PC-9 (cell line): ENCODE measurements around the gene EBPL. TPM values are rescaled to one million over a fixed set of nuclear protein-coding genes. Genes with fewer than 3 reads are reported as not detected.

Experiments
- BruUV-seq: library from RNA; stranded (reverse); fragments of 400-500 nt; replicated peaks from 2 replicates; lab custom pipeline; 2021; lab: Mats Ljungman, UMichigan
- CTCF ChIA-PET: fragments of 300-600 bp; sonication (Branson Sonifier 250); formaldehyde crosslinking; loops from one replicate; lab custom pipeline; 2022; ENCODE audit warnings: antibody characterized with exemption; lab: Charles Lee
- POLR2A ChIA-PET: fragments of 300-600 bp; sonication (Branson Sonifier 250); formaldehyde crosslinking; loops from one replicate; lab custom pipeline; 2022; ENCODE audit warnings: antibody characterized with exemption; ENCODE audit not compliant: unreplicated experiment; lab: Charles Lee
- DNase-seq, 2 experiments: peaks; one replicate each; pipeline versions ENCODE4 v3.0.0 to v3.0.0-alpha.2; 2015 to 2022; ENCODE audit warnings: mixed read lengths in 1 of 2
- H2AFZ ChIP-seq: fragments of 200-600 bp; sonication (generic); 2 replicates; pipeline ENCODE4 v1.8.1; 2017; ENCODE audit warnings: antibody characterized with exemption
- H3F3A ChIP-seq: fragments of 200-600 bp; sonication (generic); 2 replicates; pipeline ENCODE4 v1.8.1; 2017; ENCODE audit warnings: antibody characterized with exemption, mild to moderate bottlenecking, low read depth; ENCODE audit not compliant: insufficient read depth
- H3K27ac ChIP-seq: fragments of 200-600 bp; sonication (generic); 2 replicates; pipeline ENCODE4 v1.6.1; 2016; ENCODE audit warnings: mixed run types
- H3K27me3 ChIP-seq: fragments of 200-600 bp; sonication (generic); 2 replicates; pipeline ENCODE4 v1.6.1; 2016; ENCODE audit warnings: low read depth, mixed run types; ENCODE audit not compliant: insufficient read depth
- H3K36me3 ChIP-seq: fragments of 200-600 bp; sonication (generic); 2 replicates; pipeline ENCODE4 v1.6.1; 2016; ENCODE audit warnings: low read depth, mixed run types
- H3K4me1 ChIP-seq: fragments of 200-600 bp; sonication (generic); replicated peaks from 2 replicates; pipeline ENCODE4 v1.6.1; 2016; ENCODE audit warnings: mixed run types; ENCODE audit not compliant: insufficient read depth
- H3K4me2 ChIP-seq: fragments of 200-600 bp; sonication (generic); 2 replicates; pipeline ENCODE4 v1.6.1; 2017; ENCODE audit warnings: mixed run types
- H3K4me3 ChIP-seq: fragments of 200-600 bp; sonication (generic); 2 replicates; pipeline ENCODE4 v1.6.1; 2016; ENCODE audit warnings: mixed run types
- H3K79me2 ChIP-seq: fragments of 200-600 bp; sonication (generic); 2 replicates; pipeline ENCODE4 v1.6.1; 2017; ENCODE audit warnings: low read depth, mixed run types
- H3K9me2 ChIP-seq: fragments of 200-600 bp; sonication (generic); 2 replicates; pipeline ENCODE4 v1.8.1; 2017; ENCODE audit warnings: mild to moderate bottlenecking; ENCODE audit not compliant: insufficient read depth
- H3K9me3 ChIP-seq: fragments of 200-600 bp; sonication (generic); 2 replicates; pipeline ENCODE4 v1.8.1; 2016; ENCODE audit warnings: low read depth; ENCODE audit not compliant: insufficient read depth
- H4K20me1 ChIP-seq: fragments of 200-600 bp; sonication (generic); 2 replicates; pipeline ENCODE4 v1.8.1; 2017; ENCODE audit not compliant: insufficient read depth
- EZH2 ChIP-seq: fragments of 200-600 bp; sonication (generic); IDR thresholded peaks from 2 replicates; pipeline ENCODE4 v1.8.0; 2017; ENCODE audit warnings: antibody characterized with exemption, low read depth
- intact Hi-C: fragments of 100-400 bp; cut with micrococcal nuclease; formaldehyde crosslinking; loops from one replicate; pipeline ENCODE4 v1.10.0; 2022; ENCODE audit not compliant: unreplicated experiment
- total RNA-seq: library from RNA; stranded (reverse); gene quantifications from 2 replicates; pipeline ENCODE4 v1.2.3, GENCODE V29; 2021
- TF ChIP-seq, protein P1 (sequence below): fragments of 200-600 bp; sonication (generic); conservative IDR thresholded peaks from 2 replicates; pipeline ENCODE4 v1.6.1; 2017; ENCODE audit warnings: mixed run types, antibody characterized with exemption, mild to moderate bottlenecking, moderate library complexity

EBPL gene
- total RNA-seq, 1 experiment from 2014 or later: 77.0 TPM

DNA sequence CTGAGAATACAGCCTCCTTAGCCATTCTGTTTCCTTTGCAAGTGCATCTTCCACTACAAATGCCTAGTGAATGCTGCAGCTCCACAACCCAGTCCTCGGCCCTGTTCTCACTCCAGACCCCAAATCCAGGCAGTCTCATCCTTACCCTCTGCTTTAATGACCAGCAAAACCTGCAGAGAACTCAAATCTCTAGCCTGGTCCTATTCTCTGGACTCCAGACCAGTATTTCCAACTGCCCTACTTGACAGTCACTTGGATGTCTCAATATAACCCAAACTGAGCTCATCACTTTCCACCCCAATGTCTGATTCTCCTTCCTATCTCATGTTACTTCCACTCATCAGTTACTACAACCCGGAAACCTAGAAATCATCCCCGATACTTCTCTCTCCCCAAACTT lies 2.6 kb upstream of the EBPL start:
- Histone ChIP-seq H3K4me2 (no peak overlapping the region), H3K79me2 (peaks cover 22% of the 10 kb centered on the region), H3K9me2 (no peaks in the 10 kb centered on the region), H4K20me1 (peaks cover 5% of the 10 kb centered on the region; the same call in 1 of the 2 replicates), H3K36me3 (peaks cover 5% of the 10 kb centered on the region; the same call in 1 of the 2 replicates), H2AFZ (no peak overlapping the region), H3K9me3 (no peaks in the 10 kb centered on the region), H3K27ac (no peak overlapping the region), H3K4me3 (no peak overlapping the region), H3F3A (peaks cover 20% of the 10 kb centered on the region; the same call in 1 of the 2 replicates), H3K27me3 (no peaks in the 10 kb centered on the region), H3K4me1 (peaks cover 32% of the 10 kb centered on the region)
- DNase-seq: no peak
- ChIA-PET POLR2A (no interaction called here), CTCF (interaction anchor here (0.6 kb wide), 1 partner anchor 153 kb away, joined by 4 read pairs; no protein-coding TSS in a partner anchor)
- intact Hi-C loops: loop anchor here (5.0 kb wide), 1 partner anchor 243 kb away; the partner anchor contains the start of gene SPRYD7
- TF ChIP-seq EZH2: no peak
- TF ChIP-seq, protein P1, sequence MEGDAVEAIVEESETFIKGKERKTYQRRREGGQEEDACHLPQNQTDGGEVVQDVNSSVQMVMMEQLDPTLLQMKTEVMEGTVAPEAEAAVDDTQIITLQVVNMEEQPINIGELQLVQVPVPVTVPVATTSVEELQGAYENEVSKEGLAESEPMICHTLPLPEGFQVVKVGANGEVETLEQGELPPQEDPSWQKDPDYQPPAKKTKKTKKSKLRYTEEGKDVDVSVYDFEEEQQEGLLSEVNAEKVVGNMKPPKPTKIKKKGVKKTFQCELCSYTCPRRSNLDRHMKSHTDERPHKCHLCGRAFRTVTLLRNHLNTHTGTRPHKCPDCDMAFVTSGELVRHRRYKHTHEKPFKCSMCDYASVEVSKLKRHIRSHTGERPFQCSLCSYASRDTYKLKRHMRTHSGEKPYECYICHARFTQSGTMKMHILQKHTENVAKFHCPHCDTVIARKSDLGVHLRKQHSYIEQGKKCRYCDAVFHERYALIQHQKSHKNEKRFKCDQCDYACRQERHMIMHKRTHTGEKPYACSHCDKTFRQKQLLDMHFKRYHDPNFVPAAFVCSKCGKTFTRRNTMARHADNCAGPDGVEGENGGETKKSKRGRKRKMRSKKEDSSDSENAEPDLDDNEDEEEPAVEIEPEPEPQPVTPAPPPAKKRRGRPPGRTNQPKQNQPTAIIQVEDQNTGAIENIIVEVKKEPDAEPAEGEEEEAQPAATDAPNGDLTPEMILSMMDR: no peak
- BruUV-seq: no TSS peak

DNA sequence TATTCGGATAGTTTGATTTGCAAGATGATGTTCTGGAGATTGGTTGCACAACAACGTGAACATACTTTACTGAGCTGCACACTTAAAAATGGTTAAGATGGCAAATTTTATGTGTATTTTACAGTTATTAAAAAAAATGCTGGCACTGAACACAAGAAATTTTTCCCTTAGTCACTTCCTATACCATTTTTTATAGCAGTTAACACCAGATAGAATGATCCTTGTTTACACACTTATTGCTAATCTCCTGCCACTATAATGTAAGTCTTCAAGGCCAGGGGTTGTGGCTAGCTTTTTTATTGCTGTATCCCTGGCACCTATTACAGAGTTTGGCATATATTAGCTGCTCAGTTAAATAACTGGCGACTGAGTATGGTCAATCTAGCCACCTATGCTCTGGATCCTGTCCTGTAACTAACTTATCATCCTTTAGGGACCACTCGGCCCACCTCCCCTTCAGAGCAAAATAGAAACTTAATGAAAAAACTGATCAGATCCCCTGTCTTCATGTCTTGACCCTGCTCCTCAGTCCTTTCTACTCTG lies 2.0 kb upstream of the EBPL start:
- BruUV-seq: no TSS peak
- Histone ChIP-seq H4K20me1 (peaks cover 6% of the 10 kb centered on the region; the same call in 1 of the 2 replicates), H3K27me3 (no peaks in the 10 kb centered on the region), H3K9me3 (no peaks in the 10 kb centered on the region), H3K4me1 (peaks cover 33% of the 10 kb centered on the region), H3K27ac (no peak overlapping the region), H3F3A (peaks cover 20% of the 10 kb centered on the region; the same call in 1 of the 2 replicates), H3K36me3 (peaks cover 6% of the 10 kb centered on the region; the same call in 1 of the 2 replicates), H3K9me2 (no peaks in the 10 kb centered on the region), H3K79me2 (peaks cover 28% of the 10 kb centered on the region), H2AFZ (no peak overlapping the region), H3K4me2 (no peak overlapping the region), H3K4me3 (no peak overlapping the region)
- ChIA-PET CTCF (interaction anchor here (0.5 to 0.7 kb wide), 2 partner anchors 17 to 24 kb away, joined by 3 to 4 read pairs; no protein-coding TSS in a partner anchor), POLR2A (no interaction called here)
- intact Hi-C loops: loop anchor here (5.0 kb wide), 1 partner anchor 244 kb away; the partner anchor contains the start of gene SPRYD7
- DNase-seq: peak in 1 of 2 experiments; percentile 52
- TF ChIP-seq, protein P1: no peak
- no peak for TF ChIP-seq EZH2

DNA sequence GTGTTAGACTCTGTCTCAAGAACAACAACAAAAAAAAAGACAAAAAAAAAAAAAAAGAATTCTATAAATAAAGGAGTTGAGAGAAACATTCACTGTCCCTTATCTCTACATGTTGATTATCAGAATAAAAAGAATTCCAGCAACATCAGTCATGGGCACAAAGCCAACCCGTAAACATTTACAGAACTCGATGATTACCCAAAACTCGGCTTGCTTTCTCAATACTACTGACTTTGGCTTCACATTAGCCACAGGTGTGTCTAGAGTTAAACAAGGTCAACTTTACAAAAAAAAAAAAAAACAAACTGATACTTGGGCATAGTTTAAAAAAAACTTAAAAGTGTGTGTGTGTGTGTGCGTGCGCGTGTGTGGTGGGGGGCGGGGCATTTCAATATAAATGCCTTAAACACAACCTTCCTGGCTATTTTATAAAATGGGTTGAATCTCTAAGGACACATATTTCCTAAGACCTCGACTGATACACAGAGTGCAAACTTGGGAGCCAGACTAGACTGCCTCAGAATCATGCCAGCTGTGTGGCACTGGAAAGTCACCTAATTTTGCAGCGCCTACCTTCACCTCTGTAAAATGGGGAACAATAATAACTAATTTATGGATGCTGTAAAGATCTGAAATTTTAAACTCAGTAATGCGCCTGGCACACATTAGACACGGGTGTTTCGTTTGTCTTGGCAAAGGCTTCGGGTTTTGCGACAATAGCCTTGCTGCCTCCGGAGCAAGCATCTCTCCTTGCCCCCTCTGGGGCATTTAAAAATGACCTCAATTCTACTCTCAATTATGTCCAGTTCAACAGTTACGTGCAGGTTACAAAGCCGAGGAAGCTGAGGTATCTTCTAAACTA lies 922 bp downstream of the EBPL start:
- H3K27me3 ChIP-seq: no peaks in the 10 kb centered on the region
- no peaks in the 10 kb centered on the region for H3K9me3 ChIP-seq
- POLR2A ChIA-PET: interaction anchor here (0.5 to 0.7 kb wide), 2 partner anchors 84 to 186 kb away, joined by 5 to 28 read pairs; no protein-coding TSS in a partner anchor
- peak overlapping the region; percentile 91 for H3K27ac ChIP-seq
- H3K79me2 ChIP-seq: peaks cover 57% of the 10 kb centered on the region
- peak overlapping the region; percentile 83 for H3K4me2 ChIP-seq
- peaks cover 20% of the 10 kb centered on the region; the same call in 1 of the 2 replicates for H3F3A ChIP-seq
- DNase-seq: peak; percentile 12 to 82
- H3K4me1 ChIP-seq: peaks cover 33% of the 10 kb centered on the region
- H3K4me3 ChIP-seq: peak overlapping the region; percentile 71
- H3K9me2 ChIP-seq: no peaks in the 10 kb centered on the region
- H3K36me3 ChIP-seq: peaks cover 13% of the 10 kb centered on the region; the same call in 1 of the 2 replicates
- CTCF ChIA-PET: interaction anchor here (1.1 kb wide), 1 partner anchor 101 kb away, joined by 5 read pairs; no protein-coding TSS in a partner anchor
- TSS peak; percentile 29 for BruUV-seq
- peaks cover 6% of the 10 kb centered on the region; the same call in 1 of the 2 replicates for H4K20me1 ChIP-seq
- peak overlapping the region; percentile 82 for H2AFZ ChIP-seq
- intact Hi-C loops: loop anchor here (5.0 kb wide), 1 partner anchor 247 kb away; the partner anchor contains the start of gene SPRYD7
- TF ChIP-seq EZH2: no peak
- TF ChIP-seq, protein P1: no peak
